WTC11 (cell line): ENCODE results near the gene ST8SIA1. TPM values are rescaled to one million over a fixed set of nuclear protein-coding genes. Genes with fewer than 3 reads are reported as not detected.

Experiments
- ATAC-seq: fragments of 200-7000 bp; cut with Tn5 transposase; 2 replicates; pipeline ENCODE4 v1.10.0; 2021; ENCODE audit warnings: mild to moderate bottlenecking, moderate library complexity
- CTCF ChIA-PET: fragments of 300-600 bp; sonication (Branson Sonifier 250); formaldehyde crosslinking; loops from one replicate; lab custom pipeline; 2021; ENCODE audit warnings: antibody characterized with exemption; lab: Charles Lee
- POLR2A ChIA-PET: fragments of 350-600 bp; sonication (Branson Sonifier 250); formaldehyde crosslinking; loops from one replicate; lab custom pipeline; 2021; ENCODE audit warnings: antibody characterized with exemption; lab: Charles Lee
- DNase-seq: peaks from one replicate; pipeline ENCODE4 v3.0.0; 2021; ENCODE audit warnings: low spot score
- H3K27ac Mint-ChIP-seq: 2 replicates; pipeline ENCODE4 v1.8.0; 2021; ENCODE audit warnings: mixed read lengths
- H3K27me3 Mint-ChIP-seq: 2 replicates; pipeline ENCODE4 v1.8.0; 2021; ENCODE audit warnings: low read depth, mild to moderate bottlenecking, moderate library complexity, mixed read lengths
- H3K36me3 Mint-ChIP-seq: 2 replicates; pipeline ENCODE4 v1.8.0; 2021; ENCODE audit warnings: mixed read lengths
- H3K4me1 Mint-ChIP-seq: 2 replicates; pipeline ENCODE4 v1.8.0; 2022; ENCODE audit warnings: mixed read lengths
- H3K4me3 Mint-ChIP-seq: 2 replicates; pipeline ENCODE4 v1.8.0; 2021; ENCODE audit warnings: mild to moderate bottlenecking, moderate library complexity, mixed read lengths
- H3K9me3 Mint-ChIP-seq: 2 replicates; pipeline ENCODE4 v1.8.0; 2021; ENCODE audit warnings: mixed read lengths
- CREB1 ChIP-seq: sonication (generic); formaldehyde crosslinking; IDR thresholded peaks from 2 replicates; pipeline ENCODE4 v1.8.0; 2023; ENCODE audit warnings: mild to moderate bottlenecking, missing genetic modification reagents
- GTF2I ChIP-seq: fragments of 250-450 bp; sonication (Bioruptor Pico); conservative IDR thresholded peaks from 2 replicates; pipeline ENCODE4 v1.4.0; 2021; ENCODE audit warnings: mild to moderate bottlenecking
- JAZF1 ChIP-seq: fragments of 250-450 bp; sonication (Bioruptor Pico); IDR thresholded peaks from 2 replicates; pipeline ENCODE4 v1.9.0; 2021; ENCODE audit warnings: moderate library complexity, mild to moderate bottlenecking, inconsistent platforms
- MYBL2 ChIP-seq: sonication (generic); formaldehyde crosslinking; IDR thresholded peaks from 2 replicates; pipeline ENCODE4 v1.8.1; 2023; ENCODE audit warnings: mild to moderate bottlenecking, moderate library complexity, missing genetic modification reagents
- NFE2L1 ChIP-seq: sonication (generic); formaldehyde crosslinking; IDR thresholded peaks from 2 replicates; pipeline ENCODE4 v1.8.1; 2023; ENCODE audit warnings: missing genetic modification reagents
- NR1H2 ChIP-seq: sonication (generic); formaldehyde crosslinking; IDR thresholded peaks from 2 replicates; pipeline ENCODE4 v1.9.0; 2021; ENCODE audit warnings: mild to moderate bottlenecking, moderate library complexity, missing genetic modification reagents
- RELA ChIP-seq: sonication (generic); formaldehyde crosslinking; IDR thresholded peaks from 2 replicates; pipeline ENCODE4 v1.8.1; 2022; ENCODE audit warnings: missing genetic modification reagents, mild to moderate bottlenecking, borderline replicate concordance
- ZBTB21 ChIP-seq: sonication (generic); formaldehyde crosslinking; IDR thresholded peaks from 2 replicates; pipeline ENCODE4 v1.8.1; 2023; ENCODE audit warnings: mild to moderate bottlenecking, missing genetic modification reagents, borderline replicate concordance
- ZNF138 ChIP-seq: sonication (generic); formaldehyde crosslinking; conservative IDR thresholded peaks from 2 replicates; pipeline ENCODE4 v1.8.1; 2022; ENCODE audit warnings: mild to moderate bottlenecking, moderate library complexity, missing genetic modification reagents
- ZNF219 ChIP-seq: sonication (generic); formaldehyde crosslinking; IDR thresholded peaks from 2 replicates; pipeline ENCODE4 v1.8.0; 2023; ENCODE audit warnings: missing genetic modification reagents, mild to moderate bottlenecking, borderline replicate concordance
- total RNA-seq: library from RNA; stranded (reverse); gene quantifications from 3 replicates; pipeline ENCODE4 v1.2.3, GENCODE V29; 2021
- TF ChIP-seq, protein P1 (sequence below): sonication (generic); formaldehyde crosslinking; IDR thresholded peaks from 2 replicates; pipeline ENCODE4 v1.8.1; 2022; ENCODE audit warnings: low read depth, missing genetic modification reagents, borderline replicate concordance
- TF ChIP-seq, protein P2 (sequence below): sonication (generic); formaldehyde crosslinking; IDR thresholded peaks from 2 replicates; pipeline ENCODE4 v1.8.1; 2022; ENCODE audit warnings: low read depth, mild to moderate bottlenecking, moderate library complexity, missing genetic modification reagents, borderline replicate concordance
- TF ChIP-seq, protein P3 (sequence below): sonication (generic); formaldehyde crosslinking; IDR thresholded peaks from 2 replicates; pipeline ENCODE4 v1.8.1; 2022; ENCODE audit warnings: mild to moderate bottlenecking, moderate library complexity, missing genetic modification reagents
- TF ChIP-seq, protein P4 (sequence below): sonication (generic); formaldehyde crosslinking; IDR thresholded peaks from 2 replicates; pipeline ENCODE4 v1.8.0; 2022; ENCODE audit warnings: mild to moderate bottlenecking, missing genetic modification reagents
- TF ChIP-seq, protein P5 (sequence below): sonication (generic); formaldehyde crosslinking; IDR thresholded peaks from 2 replicates; pipeline ENCODE4 v1.8.1; 2023; ENCODE audit warnings: mild to moderate bottlenecking, missing genetic modification reagents, moderate library complexity
- TF ChIP-seq, protein P6 (sequence below): sonication (generic); formaldehyde crosslinking; conservative IDR thresholded peaks from 2 replicates; pipeline ENCODE4 v1.8.1; 2022; ENCODE audit warnings: mild to moderate bottlenecking, missing genetic modification reagents
- TF ChIP-seq, protein P7 (sequence below): fragments of 250-450 bp; sonication (Bioruptor Pico); IDR thresholded peaks from 2 replicates; pipeline ENCODE4 v1.9.0; 2021; ENCODE audit warnings: moderate library complexity, mild to moderate bottlenecking, inconsistent platforms, borderline replicate concordance
- TF ChIP-seq, protein P8 (sequence below): sonication (generic); formaldehyde crosslinking; IDR thresholded peaks from 2 replicates; pipeline ENCODE4 v1.8.0; 2022; ENCODE audit warnings: mild to moderate bottlenecking, missing genetic modification reagents

Gene ST8SIA1
- total RNA-seq, 1 experiment from 2014 or later = 2.3 TPM

DNA sequence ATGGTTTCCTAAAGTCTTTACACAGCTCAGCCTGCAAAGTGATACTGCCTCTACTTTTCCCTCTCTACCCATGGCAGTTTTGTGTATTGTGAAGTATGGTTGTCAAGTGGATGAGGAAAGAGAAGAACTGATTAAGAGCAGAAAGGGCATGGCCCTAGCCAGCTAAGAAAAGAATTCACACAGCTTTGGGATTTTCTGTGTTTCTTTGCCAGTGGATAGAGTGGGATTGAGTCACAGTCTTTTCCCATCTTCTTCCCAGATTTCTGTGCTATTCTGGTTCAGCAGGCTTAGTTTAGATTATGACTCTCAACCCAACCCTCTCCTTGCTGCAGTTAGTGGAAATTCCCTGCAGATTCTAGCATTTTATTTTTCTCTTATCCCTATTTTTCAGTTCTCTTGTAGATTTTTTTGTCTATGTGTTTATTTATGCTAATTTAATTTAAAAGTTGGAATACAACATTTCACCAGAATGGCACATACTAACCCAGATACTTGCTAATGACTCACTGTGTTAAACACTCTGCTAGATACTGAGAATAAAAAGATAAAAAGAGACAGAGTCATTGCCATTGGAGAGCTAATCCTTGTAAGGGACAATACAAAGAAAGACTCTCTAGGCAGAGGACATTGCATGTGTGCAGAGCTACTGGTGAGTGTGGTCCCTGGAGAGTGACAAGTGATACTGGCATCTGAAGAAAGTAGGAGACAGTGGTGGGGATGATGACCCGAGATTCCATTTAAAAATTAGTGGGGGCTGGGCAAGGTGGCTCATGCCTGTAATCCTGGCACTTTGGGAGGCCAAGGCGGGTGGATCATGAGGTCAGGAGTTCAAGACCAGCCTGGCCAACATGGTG lies 106.3 kb downstream of the ST8SIA1 start:
- TF ChIP-seq MYBL2 (no peak), ZNF219 (no peak), CREB1 (CRISPR knock-in tag) (no peak), NFE2L1 (no peak), ZNF138 (CRISPR knock-in tag) (no peak)
- TF ChIP-seq, protein P1, sequence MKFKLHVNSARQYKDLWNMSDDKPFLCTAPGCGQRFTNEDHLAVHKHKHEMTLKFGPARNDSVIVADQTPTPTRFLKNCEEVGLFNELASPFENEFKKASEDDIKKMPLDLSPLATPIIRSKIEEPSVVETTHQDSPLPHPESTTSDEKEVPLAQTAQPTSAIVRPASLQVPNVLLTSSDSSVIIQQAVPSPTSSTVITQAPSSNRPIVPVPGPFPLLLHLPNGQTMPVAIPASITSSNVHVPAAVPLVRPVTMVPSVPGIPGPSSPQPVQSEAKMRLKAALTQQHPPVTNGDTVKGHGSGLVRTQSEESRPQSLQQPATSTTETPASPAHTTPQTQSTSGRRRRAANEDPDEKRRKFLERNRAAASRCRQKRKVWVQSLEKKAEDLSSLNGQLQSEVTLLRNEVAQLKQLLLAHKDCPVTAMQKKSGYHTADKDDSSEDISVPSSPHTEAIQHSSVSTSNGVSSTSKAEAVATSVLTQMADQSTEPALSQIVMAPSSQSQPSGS = no peak
- TF ChIP-seq, protein P2, sequence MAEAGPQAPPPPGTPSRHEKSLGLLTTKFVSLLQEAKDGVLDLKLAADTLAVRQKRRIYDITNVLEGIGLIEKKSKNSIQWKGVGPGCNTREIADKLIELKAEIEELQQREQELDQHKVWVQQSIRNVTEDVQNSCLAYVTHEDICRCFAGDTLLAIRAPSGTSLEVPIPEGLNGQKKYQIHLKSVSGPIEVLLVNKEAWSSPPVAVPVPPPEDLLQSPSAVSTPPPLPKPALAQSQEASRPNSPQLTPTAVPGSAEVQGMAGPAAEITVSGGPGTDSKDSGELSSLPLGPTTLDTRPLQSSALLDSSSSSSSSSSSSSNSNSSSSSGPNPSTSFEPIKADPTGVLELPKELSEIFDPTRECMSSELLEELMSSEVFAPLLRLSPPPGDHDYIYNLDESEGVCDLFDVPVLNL (CRISPR knock-in tag) = no peak
- TF ChIP-seq, protein P3, sequence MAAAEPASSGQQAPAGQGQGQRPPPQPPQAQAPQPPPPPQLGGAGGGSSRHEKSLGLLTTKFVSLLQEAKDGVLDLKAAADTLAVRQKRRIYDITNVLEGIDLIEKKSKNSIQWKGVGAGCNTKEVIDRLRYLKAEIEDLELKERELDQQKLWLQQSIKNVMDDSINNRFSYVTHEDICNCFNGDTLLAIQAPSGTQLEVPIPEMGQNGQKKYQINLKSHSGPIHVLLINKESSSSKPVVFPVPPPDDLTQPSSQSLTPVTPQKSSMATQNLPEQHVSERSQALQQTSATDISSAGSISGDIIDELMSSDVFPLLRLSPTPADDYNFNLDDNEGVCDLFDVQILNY (CRISPR knock-in tag) = no peak
- TF ChIP-seq, protein P4, sequence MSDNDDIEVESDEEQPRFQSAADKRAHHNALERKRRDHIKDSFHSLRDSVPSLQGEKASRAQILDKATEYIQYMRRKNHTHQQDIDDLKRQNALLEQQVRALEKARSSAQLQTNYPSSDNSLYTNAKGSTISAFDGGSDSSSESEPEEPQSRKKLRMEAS = no peak
- TF ChIP-seq, all 79 proteins: peak for 0
- no peaks in the 10 kb centered on the region for H3K27me3 Mint-ChIP-seq
- no peaks in the 10 kb centered on the region for H3K9me3 Mint-ChIP-seq
- DNase-seq (no peak), ATAC-seq (no peak)
- H3K36me3 Mint-ChIP-seq = no peaks in the 10 kb centered on the region
- no peak overlapping the region; the same call in 1 of the 2 replicates for H3K27ac Mint-ChIP-seq
- ChIA-PET POLR2A (no interaction called here), CTCF (interaction anchor here (1.9 kb wide), 1 partner anchor 107 kb away, joined by 4 read pairs; no protein-coding TSS in a partner anchor)
- H3K4me1 Mint-ChIP-seq = peaks cover 25% of the 10 kb centered on the region
- no peak overlapping the region for H3K4me3 Mint-ChIP-seq

DNA sequence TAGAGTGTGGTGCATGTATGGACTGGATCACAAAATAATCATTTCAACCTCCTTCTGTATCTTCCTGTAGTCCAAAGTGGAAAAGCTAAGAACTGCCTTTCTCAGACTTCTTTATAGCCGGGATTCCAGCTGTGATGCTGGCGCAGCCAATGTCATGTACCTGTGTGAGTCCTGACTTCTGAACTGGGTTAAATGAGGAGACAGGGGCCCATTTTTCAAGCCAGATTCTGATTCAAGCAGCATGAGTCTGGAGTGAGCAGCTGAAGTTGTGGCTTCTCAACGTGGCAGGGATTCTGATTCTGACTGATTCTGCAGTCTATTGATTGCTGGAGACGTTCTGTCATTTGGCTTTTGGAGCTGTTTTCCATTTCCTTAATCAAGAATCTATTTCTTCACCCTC lies 111.2 kb downstream of the ST8SIA1 start:
- CTCF ChIA-PET = interaction anchor here (1.4 kb wide), 1 partner anchor 220 kb away, joined by 3 read pairs; no protein-coding TSS in a partner anchor
- Mint-ChIP-seq H3K4me3 (no peak overlapping the region), H3K9me3 (no peaks in the 10 kb centered on the region), H3K36me3 (no peaks in the 10 kb centered on the region), H3K4me1 (peaks cover 20% of the 10 kb centered on the region), H3K27me3 (no peaks in the 10 kb centered on the region), H3K27ac (peak overlapping the region; percentile 74; the same call in 1 of the 2 replicates)
- TF ChIP-seq JAZF1 (CRISPR knock-in tag) = no peak
- no peak for DNase-seq
- no peak for ATAC-seq
- POLR2A ChIA-PET = interaction anchor here (0.5 kb wide), 1 partner anchor 1319 kb away, joined by 4 read pairs; no protein-coding TSS in a partner anchor

DNA sequence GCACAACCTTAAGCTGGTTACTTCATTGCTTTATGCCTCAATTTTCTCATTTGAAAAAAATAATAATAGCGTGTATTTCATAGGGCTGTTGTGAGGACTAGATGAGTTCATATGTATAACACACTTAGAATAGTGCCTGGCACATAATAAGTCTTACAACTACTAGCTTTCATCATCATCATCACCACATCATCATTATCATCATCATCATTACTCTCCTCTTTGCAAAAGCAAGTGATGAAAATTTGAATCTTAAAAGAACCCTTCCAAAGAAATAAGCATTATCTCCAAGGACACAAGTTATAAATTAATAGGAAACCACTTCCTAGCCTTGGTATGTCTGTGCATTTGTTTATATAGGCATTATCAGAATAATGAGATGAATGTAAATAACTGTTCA lies 117.0 kb downstream of the ST8SIA1 start:
- POLR2A ChIA-PET = no interaction called here
- peaks cover 22% of the 10 kb centered on the region for H3K9me3 Mint-ChIP-seq
- TF ChIP-seq ZBTB21 (CRISPR knock-in tag) (no peak), GTF2I (CRISPR knock-in tag) (no peak), RELA (CRISPR knock-in tag) (no peak), JAZF1 (CRISPR knock-in tag) (no peak), NR1H2 (no peak)
- TF ChIP-seq, protein P2 (CRISPR knock-in tag) = no peak
- TF ChIP-seq, protein P5, sequence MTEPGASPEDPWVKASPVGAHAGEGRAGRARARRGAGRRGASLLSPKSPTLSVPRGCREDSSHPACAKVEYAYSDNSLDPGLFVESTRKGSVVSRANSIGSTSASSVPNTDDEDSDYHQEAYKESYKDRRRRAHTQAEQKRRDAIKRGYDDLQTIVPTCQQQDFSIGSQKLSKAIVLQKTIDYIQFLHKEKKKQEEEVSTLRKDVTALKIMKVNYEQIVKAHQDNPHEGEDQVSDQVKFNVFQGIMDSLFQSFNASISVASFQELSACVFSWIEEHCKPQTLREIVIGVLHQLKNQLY (CRISPR knock-in tag) = no peak
- TF ChIP-seq, protein P4 = no peak
- TF ChIP-seq, protein P6, sequence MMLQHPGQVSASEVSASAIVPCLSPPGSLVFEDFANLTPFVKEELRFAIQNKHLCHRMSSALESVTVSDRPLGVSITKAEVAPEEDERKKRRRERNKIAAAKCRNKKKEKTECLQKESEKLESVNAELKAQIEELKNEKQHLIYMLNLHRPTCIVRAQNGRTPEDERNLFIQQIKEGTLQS (CRISPR knock-in tag) = no peak
- TF ChIP-seq, protein P7, sequence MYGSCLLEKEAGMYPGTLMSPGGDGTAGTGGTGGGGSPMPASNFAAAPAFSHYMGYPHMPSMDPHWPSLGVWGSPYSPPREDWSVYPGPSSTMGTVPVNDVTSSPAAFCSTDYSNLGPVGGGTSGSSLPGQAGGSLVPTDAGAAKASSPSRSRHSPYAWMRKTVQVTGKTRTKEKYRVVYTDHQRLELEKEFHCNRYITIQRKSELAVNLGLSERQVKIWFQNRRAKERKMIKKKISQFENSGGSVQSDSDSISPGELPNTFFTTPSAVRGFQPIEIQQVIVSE (CRISPR knock-in tag) = no peak
- TF ChIP-seq, protein P8, sequence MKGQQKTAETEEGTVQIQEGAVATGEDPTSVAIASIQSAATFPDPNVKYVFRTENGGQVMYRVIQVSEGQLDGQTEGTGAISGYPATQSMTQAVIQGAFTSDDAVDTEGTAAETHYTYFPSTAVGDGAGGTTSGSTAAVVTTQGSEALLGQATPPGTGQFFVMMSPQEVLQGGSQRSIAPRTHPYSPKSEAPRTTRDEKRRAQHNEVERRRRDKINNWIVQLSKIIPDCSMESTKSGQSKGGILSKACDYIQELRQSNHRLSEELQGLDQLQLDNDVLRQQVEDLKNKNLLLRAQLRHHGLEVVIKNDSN (CRISPR knock-in tag) = no peak

More for the DNA sequence above, 117.0 kb downstream of the ST8SIA1 start:
- Mint-ChIP-seq H3K36me3 (peaks cover 12% of the 10 kb centered on the region), H3K4me3 (no peak overlapping the region), H3K27me3 (no peaks in the 10 kb centered on the region), H3K4me1 (no peaks in the 10 kb centered on the region; the same call in 1 of the 2 replicates), H3K27ac (no peak overlapping the region)
- CTCF ChIA-PET = no interaction called here
- ATAC-seq (no peak), DNase-seq (no peak)
